ENCODE results near the gene RASD1.
"Not testable (repeated sequence)": the region's sequence is repeated elsewhere in the genome, so short reads cannot be mapped to it uniquely, and the experiment has no call there.

Gene RASD1

DNA sequence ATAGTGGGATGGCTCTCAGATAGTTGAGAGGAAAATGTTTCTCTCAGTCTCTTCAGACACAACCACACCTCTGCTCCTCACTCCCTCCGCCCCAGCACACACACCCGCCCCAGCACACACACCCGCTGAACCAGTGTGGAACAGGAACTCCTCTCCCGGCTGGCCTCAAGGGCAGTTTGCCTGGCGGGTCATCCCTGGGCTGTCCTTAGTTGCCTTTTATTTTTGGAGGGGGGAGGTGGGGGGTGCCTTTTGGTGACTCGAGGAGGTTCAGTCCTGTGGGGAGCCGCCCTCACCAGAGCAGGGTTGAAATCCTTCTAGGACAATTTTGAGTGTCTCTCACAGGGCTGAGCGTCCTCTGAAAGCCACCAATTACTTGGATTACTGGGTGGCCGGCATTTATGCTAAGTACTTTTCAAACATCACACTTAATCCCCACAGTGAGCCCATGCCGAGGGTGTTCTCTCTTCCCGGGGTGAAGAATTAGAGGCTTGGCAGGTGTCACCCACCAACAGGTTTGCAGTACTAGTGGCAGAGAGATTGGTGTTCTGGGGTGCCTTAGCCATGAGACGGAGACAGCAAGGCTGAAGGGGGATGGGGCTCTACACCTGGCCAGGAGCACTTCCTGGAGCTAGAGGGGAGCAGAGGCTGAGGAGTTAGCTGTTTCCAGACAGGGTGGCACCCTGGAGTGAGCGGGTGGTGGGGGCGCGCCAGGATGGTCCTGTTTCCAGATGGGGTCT, 2.8 kb downstream of the RASD1 start:
- peak overlapping the region in 1 of 2 donors; percentile 23 for H3K4me3 Mint-ChIP-seq
- peaks cover 14% of the 10 kb centered on the region for H3K36me3 Mint-ChIP-seq (ENCODE audit: insufficient read depth)
- H3K27me3 Mint-ChIP-seq = peaks cover 6 to 9% of the 10 kb centered on the region in 2 donors
- peaks cover 7 to 14% of the 10 kb centered on the region in 2 donors for H3K4me1 Mint-ChIP-seq (ENCODE audit: low read depth in 2 of 2)
- no peak for ATAC-seq (replicated peaks)
- no peak for DNase-seq
- H3K27ac Mint-ChIP-seq = no peak overlapping the region
- no peaks in the 10 kb centered on the region for H3K9me3 Mint-ChIP-seq

DNA sequence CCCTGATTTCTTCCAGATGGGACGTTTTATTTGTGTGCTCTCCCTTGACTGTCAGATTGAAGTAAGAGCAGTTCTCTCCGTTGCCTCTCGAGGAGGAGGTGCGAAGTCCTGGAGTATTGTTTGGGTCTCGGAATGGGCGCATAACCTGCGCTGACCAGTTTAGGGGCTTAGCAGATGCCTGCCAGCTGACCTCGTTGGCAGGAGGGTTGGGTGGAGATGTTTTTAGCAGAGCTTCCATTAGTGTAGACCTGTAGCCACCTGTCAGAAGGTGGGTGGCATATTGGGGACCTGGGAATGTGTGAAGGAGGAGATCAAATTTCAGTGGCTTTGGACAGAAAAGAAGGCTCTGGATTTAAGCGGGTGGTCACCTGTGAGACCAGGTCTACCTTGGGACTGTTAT, 3.6 kb downstream of the RASD1 start:
- no peak for DNase-seq
- Mint-ChIP-seq H3K9me3 (no peaks in the 10 kb centered on the region), H3K27me3 (peaks cover 6 to 9% of the 10 kb centered on the region in 2 donors), H3K27ac (peak overlapping the region in 1 of 2 donors; percentile 39), H3K36me3 (ENCODE audit: insufficient read depth) (peaks cover 16% of the 10 kb centered on the region), H3K4me3 (no peak overlapping the region), H3K4me1 (ENCODE audit: low read depth in 2 of 2) (peaks cover 11 to 17% of the 10 kb centered on the region in 2 donors)
- no peak for ATAC-seq (replicated peaks)

DNA sequence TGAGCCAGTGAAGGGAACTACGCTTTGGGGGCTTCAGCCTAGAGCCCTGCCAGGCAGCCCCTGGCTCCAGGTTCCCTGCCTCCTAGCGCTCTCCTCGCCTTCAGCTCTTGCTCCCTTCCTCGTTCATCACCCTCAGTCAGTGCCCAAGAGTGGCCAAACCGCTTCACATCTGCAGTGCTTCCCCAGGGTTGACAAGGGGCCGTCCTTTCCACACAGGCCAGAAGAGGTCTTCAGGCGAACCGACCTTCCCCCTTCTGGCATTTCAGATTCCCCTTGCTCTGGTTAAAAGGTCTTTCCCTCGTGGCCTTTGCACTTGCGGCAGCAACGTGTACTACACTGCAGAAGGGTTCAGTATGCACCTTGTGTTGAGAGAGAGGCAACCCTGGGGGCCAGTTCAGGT, 4.1 kb downstream of the RASD1 start:
- H3K9me3 Mint-ChIP-seq = no peaks in the 10 kb centered on the region
- H3K4me1 Mint-ChIP-seq (ENCODE audit: low read depth in 2 of 2) = peaks cover 11 to 17% of the 10 kb centered on the region in 2 donors
- H3K27me3 Mint-ChIP-seq = peaks cover 6 to 9% of the 10 kb centered on the region in 2 donors
- no peak for ATAC-seq (replicated peaks)
- peak overlapping the region in 1 of 2 donors; percentile 39 for H3K27ac Mint-ChIP-seq
- no peak for DNase-seq
- H3K36me3 Mint-ChIP-seq (ENCODE audit: insufficient read depth) = peaks cover 16% of the 10 kb centered on the region
- H3K4me3 Mint-ChIP-seq = no peak overlapping the region

DNA sequence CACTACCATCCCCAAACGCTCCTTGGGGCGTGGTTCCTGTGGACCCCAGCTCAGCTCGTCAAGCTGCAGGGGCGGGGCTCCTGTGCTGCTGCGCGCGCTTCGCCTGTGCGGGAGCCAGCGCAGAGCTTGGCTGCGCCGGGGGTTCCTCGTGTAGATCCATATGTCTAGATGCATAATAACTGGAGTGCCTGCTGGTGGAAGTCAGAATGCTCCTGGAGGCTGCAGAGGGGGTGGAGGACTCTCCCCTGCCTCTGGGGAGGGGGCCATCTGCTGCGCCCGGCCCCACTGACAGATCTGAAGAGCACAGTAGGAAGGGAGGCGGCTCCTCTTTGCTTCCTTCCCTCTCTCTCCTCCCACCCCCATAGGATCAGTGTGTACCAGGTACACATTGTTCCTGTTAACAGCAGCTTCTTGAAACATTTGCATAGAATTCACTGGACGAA, 4.6 kb downstream of the RASD1 start:
- no peak overlapping the region for H3K4me3 Mint-ChIP-seq

DNA sequence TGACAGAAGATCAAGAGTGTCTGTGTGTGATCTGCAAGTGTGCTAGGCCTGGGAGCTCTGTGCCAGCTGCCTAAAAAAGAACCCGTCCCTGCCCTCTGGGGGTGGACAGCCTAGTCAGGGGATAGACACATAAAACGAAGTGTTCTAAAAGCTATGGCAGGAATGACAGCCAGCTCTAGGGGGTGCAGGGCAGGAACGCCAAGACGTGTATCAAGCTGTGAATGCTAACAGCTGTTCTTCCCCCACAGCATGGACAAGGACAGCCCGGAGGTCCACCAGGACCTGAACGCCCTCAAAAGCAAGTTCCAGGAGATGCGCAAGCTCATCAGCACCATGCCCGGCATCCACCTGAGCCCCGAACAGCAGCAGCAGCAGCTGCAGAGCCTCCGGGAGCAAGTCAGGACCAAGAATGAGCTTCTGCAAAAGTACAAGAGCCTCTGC, 5.1 kb downstream of the RASD1 start:
- H3K27ac Mint-ChIP-seq = no peak overlapping the region
- DNase-seq = no peak
- H3K4me1 Mint-ChIP-seq (ENCODE audit: low read depth in 2 of 2) = peaks cover 11 to 16% of the 10 kb centered on the region in 2 donors
- peaks cover 16% of the 10 kb centered on the region for H3K36me3 Mint-ChIP-seq (ENCODE audit: insufficient read depth)
- ATAC-seq (replicated peaks) = no peak
- H3K9me3 Mint-ChIP-seq = no peaks in the 10 kb centered on the region
- H3K4me3 Mint-ChIP-seq = no peak overlapping the region
- peaks cover 6 to 9% of the 10 kb centered on the region in 2 donors for H3K27me3 Mint-ChIP-seq

More for the DNA sequence above, 4.6 kb downstream of the RASD1 start:
- no peaks in the 10 kb centered on the region for H3K9me3 Mint-ChIP-seq
- no peak for ATAC-seq (replicated peaks)
- H3K27ac Mint-ChIP-seq = no peak overlapping the region
- peaks cover 11 to 16% of the 10 kb centered on the region in 2 donors for H3K4me1 Mint-ChIP-seq (ENCODE audit: low read depth in 2 of 2)
- H3K27me3 Mint-ChIP-seq = peaks cover 6 to 9% of the 10 kb centered on the region in 2 donors
- peaks cover 16% of the 10 kb centered on the region for H3K36me3 Mint-ChIP-seq (ENCODE audit: insufficient read depth)
- no peak for DNase-seq

DNA sequence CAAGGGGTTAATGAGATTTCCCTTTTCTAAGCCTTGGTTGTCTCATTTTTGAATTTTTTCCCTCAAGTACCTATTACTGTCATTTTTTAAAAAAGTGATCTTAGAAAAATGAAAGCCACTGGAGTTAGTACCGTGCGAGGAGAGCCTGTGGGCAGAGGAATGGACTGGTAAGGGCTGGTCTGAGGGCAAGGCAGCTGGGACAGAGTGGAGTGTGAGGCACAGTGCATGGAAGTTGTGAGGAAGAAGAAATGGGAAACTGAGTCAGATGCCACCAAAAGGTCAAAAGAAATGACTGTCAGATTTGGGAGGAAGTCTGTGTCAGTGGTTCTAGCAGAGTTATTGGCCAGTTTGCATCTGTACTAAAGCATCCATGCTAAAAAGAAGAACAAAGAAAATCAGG, 8.2 kb downstream of the RASD1 start:
- no peaks in the 10 kb centered on the region for H3K27me3 Mint-ChIP-seq
- H3K4me3 Mint-ChIP-seq = no peak overlapping the region
- H3K4me1 Mint-ChIP-seq (ENCODE audit: low read depth in 2 of 2) = peaks cover 6 to 15% of the 10 kb centered on the region in 2 donors
- DNase-seq (no peak), ATAC-seq (replicated peaks) (no peak)
- no peaks in the 10 kb centered on the region for H3K9me3 Mint-ChIP-seq
- no peak overlapping the region for H3K27ac Mint-ChIP-seq
- H3K36me3 Mint-ChIP-seq (ENCODE audit: insufficient read depth) = peaks cover 22% of the 10 kb centered on the region

DNA sequence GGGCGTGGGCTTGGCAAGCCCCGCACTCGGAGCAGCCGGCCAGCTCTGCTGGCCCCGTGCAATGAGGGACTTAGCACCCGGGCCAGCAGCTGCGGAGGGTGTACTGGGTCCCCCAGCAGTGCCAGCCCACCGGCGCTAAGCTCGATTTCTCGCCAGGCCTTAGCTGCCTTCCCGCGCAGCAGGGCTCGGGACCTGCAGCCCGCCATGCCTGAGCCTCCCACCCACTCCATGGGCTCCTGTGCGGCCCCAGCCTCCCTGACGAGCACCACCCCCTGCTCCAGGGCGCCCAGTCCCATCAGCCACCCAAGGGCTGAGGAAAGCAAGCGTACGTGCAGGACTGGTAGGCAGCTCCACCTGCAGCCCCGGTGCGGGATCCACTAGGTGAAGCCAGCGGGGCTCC, 9.8 kb downstream of the RASD1 start:
- H3K27me3 Mint-ChIP-seq; H3K9me3 Mint-ChIP-seq; H3K4me3 Mint-ChIP-seq; ATAC-seq (replicated peaks); H3K27ac Mint-ChIP-seq; DNase-seq: not testable (repeated sequence)
- Mint-ChIP-seq H3K4me1 (ENCODE audit: low read depth in 2 of 2) (peaks cover 13 to 20% of the 10 kb centered on the region in 2 donors), H3K36me3 (ENCODE audit: insufficient read depth) (peaks cover 22% of the 10 kb centered on the region)

DNA sequence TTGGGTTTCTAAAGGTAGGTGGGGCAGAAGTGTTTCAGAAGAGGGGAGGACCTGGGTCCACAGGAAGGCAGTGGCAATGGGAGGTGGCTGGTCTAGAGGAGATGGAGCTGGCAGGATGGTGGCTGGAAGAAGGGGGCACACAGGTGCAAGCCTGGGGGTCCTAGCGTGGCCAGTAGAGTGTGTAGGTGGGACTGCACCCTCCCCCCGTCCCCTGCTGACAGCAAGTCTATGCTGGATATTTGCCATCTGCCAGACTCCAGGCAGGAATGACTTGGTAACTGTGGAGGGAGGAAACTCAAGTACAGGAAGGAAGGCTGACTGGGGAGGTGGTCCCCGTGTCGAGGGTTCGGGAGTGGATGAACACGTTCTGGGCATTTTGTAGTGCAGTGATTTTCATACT, 10.8 kb downstream of the RASD1 start:
- Mint-ChIP-seq H3K4me3 (no peak overlapping the region), H3K36me3 (ENCODE audit: insufficient read depth) (peaks cover 22% of the 10 kb centered on the region), H3K9me3 (no peaks in the 10 kb centered on the region), H3K27ac (peak overlapping the region in 1 of 2 donors; percentile 70), H3K27me3 (no peaks in the 10 kb centered on the region), H3K4me1 (ENCODE audit: low read depth in 2 of 2) (peaks cover 20 to 30% of the 10 kb centered on the region in 2 donors)
- DNase-seq (no peak), ATAC-seq (replicated peaks) (no peak)

DNA sequence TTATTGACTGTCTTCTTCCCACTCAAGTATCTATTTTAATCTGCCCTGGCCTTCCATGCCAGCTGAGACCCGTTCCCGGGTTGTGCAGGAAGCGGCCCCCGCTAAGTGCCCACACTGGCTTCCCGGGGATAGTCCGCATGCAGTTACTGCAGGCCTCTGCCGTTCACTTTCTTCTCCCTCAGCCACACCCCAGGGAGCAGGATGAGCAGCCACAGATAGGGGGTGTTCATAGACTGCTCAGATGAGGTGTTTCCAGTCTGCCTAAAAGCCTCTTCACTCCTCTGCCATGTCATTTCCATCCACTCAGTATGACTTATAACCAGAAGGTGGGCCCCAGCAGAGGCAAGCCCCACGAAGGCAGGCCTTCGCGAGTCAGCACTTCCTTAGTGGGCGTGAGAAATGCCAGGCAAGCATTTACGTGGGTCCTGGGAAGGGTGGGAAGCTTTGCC, 11.7 kb downstream of the RASD1 start:
- no peak overlapping the region for H3K4me3 Mint-ChIP-seq
- ATAC-seq (replicated peaks) = no peak

DNA sequence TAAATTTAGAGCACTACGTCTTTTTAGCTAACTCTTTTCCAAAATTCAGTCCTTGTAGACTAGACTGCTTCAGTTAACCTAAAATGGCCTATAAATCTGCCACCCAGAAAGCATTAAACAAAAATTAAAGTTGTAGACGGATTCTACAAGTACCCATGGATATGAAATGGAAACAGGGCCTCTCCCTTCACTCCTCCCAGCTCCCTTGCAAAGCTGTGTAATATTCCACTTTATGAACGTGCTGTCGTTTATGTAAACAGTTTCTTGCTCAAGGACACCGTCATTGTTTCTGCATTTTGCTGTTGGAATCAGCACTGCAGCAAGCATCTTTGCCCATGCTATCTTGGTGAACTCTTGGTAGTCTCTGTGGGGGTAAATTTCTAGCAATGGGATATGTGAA, 14.3 kb downstream of the RASD1 start:
- Mint-ChIP-seq H3K27ac (no peak overlapping the region), H3K27me3 (no peaks in the 10 kb centered on the region), H3K4me3 (no peak overlapping the region), H3K36me3 (ENCODE audit: insufficient read depth) (peaks cover 35% of the 10 kb centered on the region), H3K4me1 (ENCODE audit: low read depth in 2 of 2) (peaks cover 29 to 41% of the 10 kb centered on the region in 2 donors), H3K9me3 (no peaks in the 10 kb centered on the region)
- ATAC-seq (replicated peaks) (no peak), DNase-seq (no peak)

More for the DNA sequence above, 11.7 kb downstream of the RASD1 start:
- peak overlapping the region in 1 of 2 donors; percentile 65 for H3K27ac Mint-ChIP-seq
- H3K9me3 Mint-ChIP-seq = no peaks in the 10 kb centered on the region
- DNase-seq = no peak
- H3K27me3 Mint-ChIP-seq = no peaks in the 10 kb centered on the region
- peaks cover 25% of the 10 kb centered on the region for H3K36me3 Mint-ChIP-seq (ENCODE audit: insufficient read depth)
- peaks cover 26 to 34% of the 10 kb centered on the region in 2 donors for H3K4me1 Mint-ChIP-seq (ENCODE audit: low read depth in 2 of 2)

DNA sequence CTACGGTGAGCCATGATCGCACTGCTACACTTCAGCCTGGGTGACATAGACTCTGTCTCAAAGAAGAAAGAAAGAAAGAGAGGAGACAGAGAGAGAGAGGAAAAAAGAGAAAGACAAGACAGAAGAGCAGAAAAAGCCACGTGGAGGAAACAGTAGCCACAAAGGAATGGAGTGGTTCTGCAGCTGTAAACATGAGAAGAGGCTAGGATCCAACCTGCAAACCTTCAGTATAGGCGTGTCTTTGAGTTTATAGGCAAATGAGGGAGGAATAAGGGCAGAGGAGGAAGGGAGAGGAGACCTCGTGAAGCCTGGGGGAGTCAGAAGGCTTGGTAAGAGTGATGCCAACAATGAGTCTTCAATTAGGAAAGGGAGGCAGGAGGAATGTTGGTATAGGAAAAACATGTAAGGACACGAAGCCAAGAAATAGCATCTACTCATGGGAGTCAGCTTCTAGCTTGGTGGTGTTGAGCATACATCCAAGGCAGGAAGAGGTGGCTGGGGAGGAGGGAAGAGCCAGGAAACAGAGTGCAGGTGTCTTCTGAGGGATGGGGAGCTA, 15.5 kb downstream of the RASD1 start:
- Mint-ChIP-seq H3K9me3 (no peaks in the 10 kb centered on the region), H3K27ac (peak overlapping the region; percentile 14 to 21), H3K36me3 (ENCODE audit: insufficient read depth) (peaks cover 41% of the 10 kb centered on the region), H3K4me1 (ENCODE audit: low read depth in 2 of 2) (peaks cover 35 to 46% of the 10 kb centered on the region in 2 donors), H3K27me3 (no peaks in the 10 kb centered on the region), H3K4me3 (no peak overlapping the region)
- DNase-seq (no peak), ATAC-seq (replicated peaks) (no peak)

DNA sequence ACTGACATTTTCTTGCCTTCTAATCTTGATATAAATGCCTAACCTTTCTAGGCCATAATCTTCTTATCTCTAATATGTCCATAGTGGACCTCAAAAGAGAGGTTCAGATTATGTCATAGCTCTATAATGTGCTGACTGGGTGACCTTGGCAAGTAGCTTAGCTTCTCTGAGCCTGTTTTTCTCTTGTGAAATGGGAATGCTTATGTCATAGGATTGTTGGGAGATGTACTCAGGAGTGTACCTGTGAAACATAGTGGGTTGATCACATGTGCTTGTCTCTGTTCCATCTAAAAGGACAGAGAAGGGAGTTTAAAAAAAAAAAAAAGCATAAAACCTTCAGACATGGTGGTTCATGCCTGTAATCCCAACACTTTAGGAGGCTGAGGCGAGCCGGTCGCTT, 17.0 kb downstream of the RASD1 start:
- H3K27me3 Mint-ChIP-seq = no peaks in the 10 kb centered on the region
- H3K4me3 Mint-ChIP-seq = no peak overlapping the region
- H3K27ac Mint-ChIP-seq = no peak overlapping the region
- DNase-seq (no peak), ATAC-seq (replicated peaks) (no peak)
- peaks cover 33 to 46% of the 10 kb centered on the region in 2 donors for H3K4me1 Mint-ChIP-seq (ENCODE audit: low read depth in 2 of 2)
- H3K9me3 Mint-ChIP-seq = no peaks in the 10 kb centered on the region
- H3K36me3 Mint-ChIP-seq (ENCODE audit: insufficient read depth) = peaks cover 37% of the 10 kb centered on the region

DNA sequence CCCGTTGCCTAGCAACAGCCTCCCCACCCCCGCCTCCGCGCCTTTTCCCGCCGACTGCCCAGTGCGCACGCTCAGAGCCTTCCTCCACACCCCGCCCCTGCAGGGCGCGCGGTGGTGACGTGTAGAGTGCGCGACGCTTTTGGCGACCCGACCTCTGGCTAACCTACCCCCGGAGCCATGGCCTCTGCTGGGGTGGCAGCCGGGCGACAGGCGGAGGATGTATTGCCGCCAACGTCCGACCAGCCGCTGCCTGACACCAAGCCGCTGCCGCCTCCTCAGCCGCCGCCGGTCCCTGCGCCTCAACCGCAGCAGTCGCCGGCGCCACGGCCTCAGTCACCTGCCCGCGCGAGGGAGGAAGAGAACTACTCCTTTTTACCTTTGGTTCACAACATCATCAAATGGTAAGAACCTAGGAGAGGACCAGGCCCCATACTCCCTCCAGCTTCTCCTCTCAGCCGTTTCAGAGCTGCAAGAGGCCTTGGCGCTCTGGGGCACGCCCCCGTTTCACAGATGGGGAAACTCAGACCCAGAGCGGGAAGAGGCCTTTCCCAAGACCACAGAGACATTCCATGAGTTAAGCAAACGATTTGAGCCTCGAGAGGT, 19.2 kb downstream of the RASD1 start, which contains the start of gene MED9:
TSS of gene MED9 (plus strand) at position 136 of the 603 bp plus-strand sequence. CDS start at position 178, 42 bp downstream.
- peaks cover 34% of the 10 kb centered on the region for H3K36me3 Mint-ChIP-seq (ENCODE audit: insufficient read depth)
- peak within 1 kb of the TSS; percentile 87 to 91 for H3K4me3 Mint-ChIP-seq
- no peaks in the 10 kb centered on the region for H3K9me3 Mint-ChIP-seq
- DNase-seq (peak; percentile 94 to 96 (median 95)), ATAC-seq (replicated peaks) (peak; percentile 96)
- peak within 1 kb of the TSS; percentile 92 to 95 for H3K27ac Mint-ChIP-seq
- peaks cover 29 to 35% of the 10 kb centered on the region in 2 donors for H3K4me1 Mint-ChIP-seq (ENCODE audit: low read depth in 2 of 2)
- peaks cover 11 to 13% of the 10 kb centered on the region in 2 donors for H3K27me3 Mint-ChIP-seq

All from effector memory CD8-positive, alpha-beta T cell (primary cell).